IMR-90 (cell line): ENCODE measurements around the gene ATXN1. TPM values are rescaled to one million over a fixed set of nuclear protein-coding genes. Genes with fewer than 3 reads are reported as not detected.

Source experiments
- ATAC-seq: fragments of 200-7000 bp; cut with Tn5 transposase; 2 replicates; pipeline ENCODE4 v1.9.1; 2020; ENCODE audit warnings: low read depth, mild to moderate bottlenecking, moderate library complexity
- BruUV-seq: library from RNA; stranded (reverse); fragments of 400-500 nt; replicated peaks from 2 replicates; lab custom pipeline; 2021; lab: Mats Ljungman, UMichigan
- CTCF ChIA-PET: fragments of 300-600 bp; formaldehyde crosslinking; extraction: SDS; loops from one replicate; lab custom pipeline; 2021; ENCODE audit warnings: antibody characterized with exemption; lab: Yijun Ruan, JAX
- POLR2A ChIA-PET: fragments of 300-600 bp; sonication (Branson Sonifier 250); formaldehyde crosslinking; loops from one replicate; lab custom pipeline; 2022; ENCODE audit warnings: antibody characterized with exemption; ENCODE audit not compliant: unreplicated experiment; lab: Charles Lee
- DNase-seq: peaks from one replicate; pipeline ENCODE4 v3.0.0; 2013
- H2AFZ ChIP-seq: replicated peaks from 2 replicates; pipeline ENCODE3; 2013; ENCODE audit warnings: low read length, mild to moderate bottlenecking; ENCODE audit not compliant: poor library complexity
- H2AK5ac ChIP-seq: 2 replicates; pipeline ENCODE4 v1.6.1; 2013; ENCODE audit warnings: low read depth, low read length, inconsistent platforms
- H2AK9ac ChIP-seq: replicated peaks from 2 replicates; pipeline ENCODE3; 2013; ENCODE audit warnings: mild to moderate bottlenecking, low read depth, low read length, moderate library complexity; ENCODE audit not compliant: poor library complexity
- H2BK120ac ChIP-seq: 2 replicates; pipeline ENCODE4 v1.6.1; 2013; ENCODE audit warnings: low read depth, low read length, inconsistent platforms
- H2BK15ac ChIP-seq: 3 replicates; pipeline ENCODE4 v1.6.1; 2013; ENCODE audit warnings: low read depth, low read length, inconsistent platforms
- H2BK20ac ChIP-seq: 2 replicates; pipeline ENCODE4 v1.6.1; 2013; ENCODE audit warnings: low read depth, mild to moderate bottlenecking, inconsistent platforms, low read length, moderate library complexity
- H2BK5ac ChIP-seq: 2 replicates; pipeline ENCODE4 v1.6.1; 2013; ENCODE audit warnings: mild to moderate bottlenecking, low read depth, low read length, inconsistent platforms; ENCODE audit not compliant: poor library complexity, severe bottlenecking
- H3K14ac ChIP-seq: replicated peaks from 2 replicates; pipeline ENCODE4 v1.6.1; 2013; ENCODE audit warnings: low read depth, low read length, inconsistent platforms
- H3K18ac ChIP-seq: 2 replicates; pipeline ENCODE4 v1.6.1; 2013; ENCODE audit warnings: low read depth, low read length, control low read depth
- H3K23ac ChIP-seq: 2 replicates; pipeline ENCODE4 v1.6.1; 2013; ENCODE audit warnings: low read depth, low read length, inconsistent platforms
- H3K27ac ChIP-seq: 2 replicates; pipeline ENCODE4 v1.5.1; 2013; ENCODE audit warnings: mild to moderate bottlenecking, control low read depth, low read length; ENCODE audit not compliant: insufficient read depth
- H3K27me3 ChIP-seq: 2 replicates; pipeline ENCODE4 v1.6.1; 2013; ENCODE audit warnings: low read length; ENCODE audit not compliant: control insufficient read depth, insufficient read depth
- H3K36me3 ChIP-seq: 2 replicates; pipeline ENCODE4 v1.6.1; 2013; ENCODE audit warnings: low read length, mixed read lengths; ENCODE audit not compliant: control insufficient read depth, insufficient read depth
- H3K4ac ChIP-seq: 2 replicates; pipeline ENCODE4 v1.6.1; 2013; ENCODE audit warnings: low read depth, low read length, inconsistent platforms
- H3K4me1 ChIP-seq: 2 replicates; pipeline ENCODE4 v1.6.1; 2013; ENCODE audit warnings: low read length, mixed read lengths; ENCODE audit not compliant: control insufficient read depth, insufficient read depth
- H3K4me2 ChIP-seq: 2 replicates; pipeline ENCODE4 v1.6.1; 2013; ENCODE audit warnings: low read depth, mild to moderate bottlenecking, control low read depth, low read length, moderate library complexity
- H3K4me3 ChIP-seq: 2 replicates; pipeline ENCODE4 v1.5.1; 2013; ENCODE audit warnings: low read depth, mild to moderate bottlenecking, control low read depth, low read length, moderate library complexity; ENCODE audit not compliant: insufficient read depth
- H3K56ac ChIP-seq: 2 replicates; pipeline ENCODE4 v1.6.1; 2013; ENCODE audit warnings: low read length, inconsistent platforms; ENCODE audit not compliant: insufficient read depth; ENCODE audit errors: extremely low read depth
- H3K79me1 ChIP-seq, 2 experiments: 2 replicates each; pipeline ENCODE4 v1.6.1; 2013; ENCODE audit warnings: low read length in 2 of 2, inconsistent platforms in 1 of 2, low read depth in 1 of 2
- H3K9ac ChIP-seq: 2 replicates; pipeline ENCODE4 v1.6.1; 2013; ENCODE audit warnings: low read depth, low read length, control low read depth
- H3K9me1 ChIP-seq: 2 replicates; pipeline ENCODE4 v1.6.1; 2013; ENCODE audit warnings: low read length, inconsistent platforms; ENCODE audit not compliant: insufficient read depth
- H3K9me3 ChIP-seq: 2 replicates; pipeline ENCODE4 v1.6.1; 2013; ENCODE audit warnings: low read length; ENCODE audit not compliant: control insufficient read depth, insufficient read depth
- H4K20me1 ChIP-seq: 2 replicates; pipeline ENCODE4 v1.6.1; 2013; ENCODE audit warnings: low read length, inconsistent platforms; ENCODE audit not compliant: insufficient read depth
- H4K5ac ChIP-seq: 2 replicates; pipeline ENCODE4 v1.6.1; 2013; ENCODE audit warnings: mild to moderate bottlenecking, low read depth, low read length, control low read depth
- H4K8ac ChIP-seq, 2 experiments: 2 replicates each; pipeline ENCODE4 v1.6.1; 2013; ENCODE audit warnings: low read depth in 2 of 2, low read length in 2 of 2, control low read depth in 1 of 2, inconsistent platforms in 1 of 2
- H4K91ac ChIP-seq: 2 replicates; pipeline ENCODE4 v1.6.1; 2013; ENCODE audit warnings: low read depth, low read length, inconsistent platforms; ENCODE audit not compliant: insufficient read depth
- CEBPB ChIP-seq: IDR thresholded peaks from 2 replicates; pipeline ENCODE4 v1.6.1; 2012; ENCODE audit warnings: low read depth, low read length, improper control_type of control experiment
- MXI1 ChIP-seq: IDR thresholded peaks from 2 replicates; pipeline ENCODE4 v1.6.1; 2012; ENCODE audit warnings: low read depth, mild to moderate bottlenecking, low read length, moderate library complexity, borderline replicate concordance
- POLR2A ChIP-seq: IDR thresholded peaks from 2 replicates; pipeline ENCODE4 v1.6.1; 2012; ENCODE audit warnings: mild to moderate bottlenecking, low read depth, low read length
- RCOR1 ChIP-seq: IDR thresholded peaks from 2 replicates; pipeline ENCODE4 v1.6.1; 2012; ENCODE audit warnings: mild to moderate bottlenecking, low read length, improper control_type of control experiment; ENCODE audit not compliant: insufficient replicate concordance
- RFX5 ChIP-seq: IDR thresholded peaks from 2 replicates; pipeline ENCODE4 v1.8.0; 2012; ENCODE audit warnings: low read depth, mild to moderate bottlenecking, low read length, moderate library complexity
- WGBS, 2 experiments: methylation state at CpG; one replicate each; pipeline versions ENCODE4 v1.1.5 to v1.1.7; 2013; ENCODE audit warnings: missing lambda C conversion rate in 2 of 2; ENCODE audit not compliant: insufficient read length in 1 of 2; ENCODE audit errors: extremely low coverage in 2 of 2; 5-methylcytosine and 5-hydroxymethylcytosine counted together
- dilution Hi-C: fragments of 300-500 bp; cut with HindIII; formaldehyde crosslinking; loops from one replicate; pipeline ENCODE4 v1.14.3; 2018; ENCODE audit warnings: low sequenced_read_pairs; ENCODE audit not compliant: unreplicated experiment
- in situ Hi-C: fragments of 300-500 bp; cut with MboI; formaldehyde crosslinking; loops from 3 replicates; pipeline ENCODE4 v1.14.3; 2019; ENCODE audit warnings: low sequenced_read_pairs, inconsistent platforms, mixed read lengths
- intact Hi-C: fragments of 100-400 bp; cut with micrococcal nuclease; formaldehyde crosslinking; loops from 2 replicates; pipeline ENCODE4 v1.10.0; 2022
- polyA plus RNA-seq, 3 experiments: library from polyadenylated mRNA; depleted of rRNA; stranded (reverse); fragments of >200 nt; gene quantifications; 2 replicates each; pipeline ENCODE4 v1.2.3, GENCODE V29; 2012; ENCODE audit warnings: low replicate concordance in 1 of 3
- total RNA-seq: library from RNA; depleted of rRNA; stranded (reverse); fragments of >200 nt; gene quantifications from 2 replicates; pipeline ENCODE4 v1.2.3, GENCODE V29; 2012

ATXN1 gene
- total and polyA plus RNA-seq, 2 of the 4 experiments (the other 2 are of a cell fraction) = 7.3 to 11.1 TPM

DNA sequence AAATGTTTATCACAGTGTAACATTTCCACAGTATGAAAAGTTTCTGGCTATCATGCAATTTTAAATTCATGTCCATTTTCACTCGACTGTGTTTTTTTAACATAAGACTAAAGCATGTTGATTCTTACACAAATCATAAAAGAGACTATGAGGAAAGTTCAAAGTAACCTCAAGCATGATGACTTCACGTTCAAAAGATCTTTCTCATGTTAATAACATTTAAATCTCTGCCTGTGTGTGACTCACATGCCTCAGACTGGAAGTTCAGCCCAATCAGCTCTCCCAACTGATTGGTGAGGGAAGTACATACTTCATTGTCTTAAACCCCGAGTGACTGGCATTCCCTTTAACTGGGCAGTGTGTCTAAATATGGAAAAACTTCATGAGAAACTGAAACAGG, 37.4 kb downstream of the ATXN1 start (continued):
- TF ChIP-seq MXI1 = no peak

DNA sequence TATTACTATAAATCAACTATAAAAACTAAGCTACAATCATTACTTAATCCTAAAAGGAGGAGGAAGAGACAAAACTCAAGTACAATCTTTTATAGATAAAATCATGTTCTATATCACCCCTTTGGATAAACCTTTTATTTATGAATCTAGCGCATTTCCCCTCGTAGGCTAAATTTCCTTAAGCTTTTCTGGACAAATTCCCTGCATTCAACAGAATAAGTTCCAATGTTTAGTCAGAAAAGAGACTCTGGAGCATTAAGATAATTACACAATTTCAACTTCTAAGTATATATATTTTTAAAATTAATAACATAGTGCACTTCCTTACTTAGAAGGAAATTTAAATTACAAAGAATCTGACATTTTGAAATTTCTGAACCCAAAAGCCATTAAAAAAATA, 37.9 kb downstream of the ATXN1 start:
- Histone ChIP-seq H4K8ac (no peak overlapping the region), H3K14ac (no peak overlapping the region), H2BK5ac (peak overlapping the region; percentile 94), H3K56ac (no peak overlapping the region), H3K4ac (no peak overlapping the region), H3K4me2 (peak overlapping the region; percentile 54; the same call in 1 of the 2 replicates), H2AK5ac (no peak overlapping the region), H2AFZ (no peak overlapping the region), H2BK20ac (no peak overlapping the region), H3K36me3 (no peaks in the 10 kb centered on the region), H2BK120ac (no peak overlapping the region), H3K18ac (no peak overlapping the region), H3K23ac (no peak overlapping the region), H2AK9ac (no peak overlapping the region), H2BK15ac (no peak overlapping the region), H3K27me3 (no peaks in the 10 kb centered on the region), H4K5ac (no peak overlapping the region), H3K9me3 (no peaks in the 10 kb centered on the region), H3K9ac (no peak overlapping the region), H4K20me1 (peaks cover 14% of the 10 kb centered on the region; the same call in 1 of the 2 replicates), H3K9me1 (peaks cover 13% of the 10 kb centered on the region), H4K91ac (no peak overlapping the region), H3K79me1 (peaks cover 25 to 66% of the 10 kb centered on the region in 2 experiments), H3K4me1 (peaks cover 19% of the 10 kb centered on the region), H3K27ac (no peak overlapping the region; the same call in 1 of the 2 replicates), H3K4me3 (no peak overlapping the region)
- BruUV-seq = no TSS peak
- WGBS, 2 experiments = no CpG with 5 or more reads among the region's 2 CpGs
- in situ Hi-C loops (no loop called here), dilution Hi-C loops (no loop called here), intact Hi-C loops (no loop called here)
- no peak for ATAC-seq
- ChIA-PET CTCF (interaction anchor here (0.8 to 1.0 kb wide), 2 partner anchors 43 to 320 kb away, joined by 3 read pairs; no protein-coding TSS in a partner anchor), POLR2A (interaction anchor here (1.0 kb wide), 1 partner anchor 210 kb away, joined by 3 read pairs; no protein-coding TSS in a partner anchor)
- no peak for DNase-seq
- TF ChIP-seq RFX5 (no peak), MXI1 (no peak), RCOR1 (no peak), POLR2A (no peak), CEBPB (no peak)
